Activated T-helper 1 cell treated with anti-CD3 and anti-CD28 coated beads, Interleukin-2, amount 50 U/mL, for 16 hours (primary cell): ENCODE measurements around the gene KCNIP2.
"Not testable (repeated sequence)": the region's sequence is repeated elsewhere in the genome, so short reads cannot be mapped to it uniquely, and the experiment has no call there.

ENCODE experiments used
- DNase-seq, 2 donors: peaks; one replicate each; pipeline ENCODE4 v3.0.0-alpha.2; 2020; ENCODE audit warnings: low read depth in 1 of 2, low spot score in 1 of 2

Gene KCNIP2

GRCh38 chr10:101828766-101829551, 14.6 kb downstream of the KCNIP2 start:
- DNase-seq: no peak

- no peak for DNase-seq
These were observed 15.5 kb downstream of the KCNIP2 start for GRCh38 chr10:101827919-101828600.

- DNase-seq: no peak
These were observed 16.7 kb downstream of the KCNIP2 start for GRCh38 chr10:101826852-101827434.

GRCh38 chr10:101824736-101825135, 18.9 kb downstream of the KCNIP2 start:
- no peak for DNase-seq

GRCh38 chr10:101818872-101819633, 24.5 kb downstream of the KCNIP2 start:
- no peak for DNase-seq

GRCh38 chr10:101818119-101818871, 25.3 kb downstream of the KCNIP2 start, which contains the start of gene OGA:
Gene OGA (minus strand): TSS chr10:101818444. CDS start chr10:101818022, 422 bp downstream.
- peak; percentile 95 to 97 for DNase-seq

GRCh38 chr10:101817337-101818118, 26.1 kb downstream of the KCNIP2 start:
- no peak for DNase-seq

GRCh38 chr10:101816913-101817336, 26.7 kb downstream of the KCNIP2 start:
- DNase-seq: no peak

- no peak for DNase-seq
These were observed 27.2 kb downstream of the KCNIP2 start for GRCh38 chr10:101816376-101816775.

- no peak for DNase-seq
These were observed 29.0 kb downstream of the KCNIP2 start for GRCh38 chr10:101814466-101815071.

GRCh38 chr10:101812606-101813005, 31.0 kb downstream of the KCNIP2 start:
- DNase-seq: no peak

GRCh38 chr10:101807158-101807557, 36.4 kb downstream of the KCNIP2 start:
- no peak for DNase-seq

- no peak for DNase-seq
These were observed 40.1 kb downstream of the KCNIP2 start for GRCh38 chr10:101803511-101803910.

- no peak for DNase-seq
These were observed 46.1 kb downstream of the KCNIP2 start for GRCh38 chr10:101797403-101798059.

GRCh38 chr10:101793526-101793925, 50.1 kb downstream of the KCNIP2 start:
- DNase-seq: no peak

- DNase-seq: no peak
These were observed 53.9 kb downstream of the KCNIP2 start for GRCh38 chr10:101789686-101790085.

- not testable (repeated sequence) for DNase-seq
These were observed 54.4 kb downstream of the KCNIP2 start for GRCh38 chr10:101789231-101789630.

- DNase-seq: no peak
These were observed 57.8 kb downstream of the KCNIP2 start for GRCh38 chr10:101785801-101786200.

GRCh38 chr10:101784558-101784957, 59.0 kb downstream of the KCNIP2 start:
- DNase-seq: no peak
